SU-DHL-6 (cell line): Measurements from ENCODE around the gene BPIFB3.
"Not testable (repeated sequence)": the region's sequence is repeated elsewhere in the genome, so short reads cannot be mapped to it uniquely, and the experiment has no call there.

Source experiments
- H2AFZ ChIP-seq: fragments of 200-600 bp; sonication (generic); 2 replicates; pipeline ENCODE4 v1.6.1; 2014; ENCODE audit warnings: low read depth, mild to moderate bottlenecking, moderate library complexity, mixed read lengths, antibody characterized with exemption, low read length; ENCODE audit not compliant: severe bottlenecking
- H3F3A ChIP-seq: fragments of 200-600 bp; shearing (Covaris generic); 2 replicates; pipeline ENCODE4 v1.6.0; 2016; ENCODE audit warnings: antibody characterized with exemption, mild to moderate bottlenecking; ENCODE audit not compliant: insufficient read depth
- H3K27ac ChIP-seq: fragments of 200-600 bp; sonication (generic); 2 replicates; pipeline ENCODE4 v1.5.1; 2016; ENCODE audit warnings: low read depth, mild to moderate bottlenecking, low read length, moderate library complexity, mixed read lengths
- H3K27me3 ChIP-seq: fragments of 200-600 bp; sonication (generic), shearing (Covaris generic); 2 replicates; pipeline ENCODE4 v1.6.0; 2014; ENCODE audit warnings: mild to moderate bottlenecking, low read length
- H3K36me3 ChIP-seq: fragments of 200-600 bp; sonication (generic); 2 replicates; pipeline ENCODE4 v1.6.1; 2014; ENCODE audit warnings: mild to moderate bottlenecking, low read length, mixed read lengths
- H3K4me2 ChIP-seq: fragments of 300-600, 200-600 bp; shearing (Covaris generic), sonication (generic); 2 replicates; pipeline ENCODE4 v1.6.0; 2014; ENCODE audit warnings: low read length, low read depth, mild to moderate bottlenecking; ENCODE audit not compliant: poor library complexity, severe bottlenecking
- H3K4me3 ChIP-seq: fragments of 200-600 bp; sonication (generic); 2 replicates; pipeline ENCODE4 v1.5.1; 2014; ENCODE audit warnings: antibody characterized with exemption, low read length, mild to moderate bottlenecking, mixed read lengths; ENCODE audit not compliant: insufficient read depth, poor library complexity, severe bottlenecking
- H3K79me2 ChIP-seq: fragments of 200-600 bp; sonication (generic); 2 replicates; pipeline ENCODE4 v1.6.1; 2014; ENCODE audit warnings: mild to moderate bottlenecking, low read length, moderate library complexity; ENCODE audit not compliant: insufficient read depth
- H3K9ac ChIP-seq: fragments of 200-600 bp; sonication (generic); 2 replicates; pipeline ENCODE4 v1.7.0; 2014; ENCODE audit warnings: mild to moderate bottlenecking, low read length
- H3K9me2 ChIP-seq: fragments of 200-600 bp; sonication (generic); replicated peaks from 2 replicates; pipeline ENCODE4 v1.6.1; 2014; ENCODE audit warnings: low read length; ENCODE audit not compliant: insufficient read depth
- H3K9me3 ChIP-seq: fragments of 200-600 bp; sonication (generic); 2 replicates; pipeline ENCODE4 v1.6.1; 2014; ENCODE audit warnings: low read length, mixed read lengths; ENCODE audit not compliant: insufficient read depth
- H4K20me1 ChIP-seq: fragments of 200-600 bp; sonication (generic); 2 replicates; pipeline ENCODE4 v1.6.1; 2014; ENCODE audit warnings: low read depth, mild to moderate bottlenecking, antibody characterized with exemption, low read length, moderate library complexity, mixed read lengths
- EZH2phosphoT487 ChIP-seq: fragments of 200-600 bp; sonication (generic), shearing (Covaris generic); conservative IDR thresholded peaks from 2 replicates; pipeline ENCODE4 v1.6.1; 2018; ENCODE audit warnings: mild to moderate bottlenecking, antibody characterized with exemption, low read length, moderate library complexity, mixed read lengths
- TF ChIP-seq, protein P1 (sequence below): fragments of 200-600 bp; sonication (generic); IDR thresholded peaks from one replicate; pipeline ENCODE4 v1.5.1; 2017; ENCODE audit warnings: antibody characterized with exemption, mild to moderate bottlenecking, low read length, moderate library complexity; ENCODE audit not compliant: insufficient read depth, poor library complexity, severe bottlenecking

Gene BPIFB3

DNA sequence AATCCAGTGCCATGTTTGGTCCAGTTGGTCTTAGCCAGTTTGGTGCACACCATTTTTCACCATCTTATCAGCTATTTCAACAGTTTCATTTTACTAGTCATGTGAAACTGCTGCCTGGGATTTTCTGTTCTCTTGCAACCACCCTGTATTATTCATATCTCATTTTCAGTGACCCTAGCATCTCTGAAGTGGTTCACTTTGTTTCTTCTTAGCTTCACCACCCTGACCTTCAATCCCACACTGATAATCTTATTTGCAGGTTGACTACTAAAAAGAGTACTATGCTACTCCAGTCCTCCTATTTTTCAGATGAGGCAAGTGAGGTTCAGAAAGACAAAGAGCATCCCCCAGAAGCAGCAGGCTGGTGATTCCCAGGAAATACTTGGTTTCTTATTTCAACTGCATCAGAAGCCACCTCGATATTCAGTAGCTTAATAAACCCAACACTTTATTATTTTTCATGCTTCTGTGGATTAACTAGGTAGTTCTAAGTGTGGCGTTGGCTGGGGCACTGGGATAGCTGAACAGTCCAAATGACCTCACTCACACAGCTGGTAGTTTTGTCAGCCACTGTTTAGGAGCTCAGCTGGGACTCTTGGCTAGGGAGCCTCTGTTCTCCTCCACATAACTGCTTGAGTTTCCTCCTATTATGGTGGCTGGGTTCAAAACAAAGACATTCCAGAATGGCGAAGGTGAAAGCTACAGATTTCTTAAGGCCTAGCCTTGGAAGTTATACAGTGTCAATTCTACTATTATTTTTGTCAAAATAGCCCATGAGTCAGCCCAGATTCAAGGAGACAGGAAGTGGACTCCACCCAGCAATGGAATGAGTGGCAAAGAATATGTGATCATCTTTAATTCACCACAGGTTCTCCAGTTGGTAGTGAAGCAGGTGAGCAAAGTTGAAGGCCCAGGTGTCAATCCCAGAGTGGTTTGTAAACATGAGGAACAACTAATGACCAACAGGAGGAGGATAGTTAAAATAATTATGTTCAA lies 66.3 kb downstream of the BPIFB3 start:
- Histone ChIP-seq H2AFZ (no peak overlapping the region), H4K20me1 (no peaks in the 10 kb centered on the region), H3F3A (no peaks in the 10 kb centered on the region), H3K9me2 (no peaks in the 10 kb centered on the region), H3K79me2 (no peaks in the 10 kb centered on the region), H3K36me3 (no peaks in the 10 kb centered on the region), H3K4me3 (no peak overlapping the region), H3K9ac (no peak overlapping the region), H3K27me3 (no peaks in the 10 kb centered on the region), H3K27ac (no peak overlapping the region), H3K4me2 (no peak overlapping the region), H3K9me3 (no peaks in the 10 kb centered on the region)
- TF ChIP-seq, protein P1, sequence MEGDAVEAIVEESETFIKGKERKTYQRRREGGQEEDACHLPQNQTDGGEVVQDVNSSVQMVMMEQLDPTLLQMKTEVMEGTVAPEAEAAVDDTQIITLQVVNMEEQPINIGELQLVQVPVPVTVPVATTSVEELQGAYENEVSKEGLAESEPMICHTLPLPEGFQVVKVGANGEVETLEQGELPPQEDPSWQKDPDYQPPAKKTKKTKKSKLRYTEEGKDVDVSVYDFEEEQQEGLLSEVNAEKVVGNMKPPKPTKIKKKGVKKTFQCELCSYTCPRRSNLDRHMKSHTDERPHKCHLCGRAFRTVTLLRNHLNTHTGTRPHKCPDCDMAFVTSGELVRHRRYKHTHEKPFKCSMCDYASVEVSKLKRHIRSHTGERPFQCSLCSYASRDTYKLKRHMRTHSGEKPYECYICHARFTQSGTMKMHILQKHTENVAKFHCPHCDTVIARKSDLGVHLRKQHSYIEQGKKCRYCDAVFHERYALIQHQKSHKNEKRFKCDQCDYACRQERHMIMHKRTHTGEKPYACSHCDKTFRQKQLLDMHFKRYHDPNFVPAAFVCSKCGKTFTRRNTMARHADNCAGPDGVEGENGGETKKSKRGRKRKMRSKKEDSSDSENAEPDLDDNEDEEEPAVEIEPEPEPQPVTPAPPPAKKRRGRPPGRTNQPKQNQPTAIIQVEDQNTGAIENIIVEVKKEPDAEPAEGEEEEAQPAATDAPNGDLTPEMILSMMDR: no peak
- TF ChIP-seq EZH2phosphoT487: no peak

DNA sequence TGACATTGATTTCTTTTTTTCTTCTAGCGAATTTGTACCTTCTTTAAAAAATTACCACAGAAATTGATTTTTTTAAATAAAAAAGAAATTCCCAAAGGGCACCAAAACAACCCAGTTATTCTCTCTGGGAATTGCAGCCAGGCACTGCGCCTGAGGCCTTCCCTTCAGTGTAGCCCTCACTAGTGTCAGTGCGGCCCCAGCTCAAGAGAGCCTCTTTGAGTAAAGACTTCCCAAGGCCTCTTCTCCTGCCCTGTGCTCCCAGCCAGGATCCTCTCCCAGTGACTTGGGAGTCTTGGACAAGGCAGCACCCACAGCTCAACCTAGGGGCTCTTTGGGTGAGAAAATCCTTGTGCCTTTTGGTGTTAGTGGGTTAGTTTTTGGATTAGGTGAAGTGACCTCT lies 67.2 kb downstream of the BPIFB3 start:
- TF ChIP-seq, protein P1: no peak
- no peak for TF ChIP-seq EZH2phosphoT487

GRCh38 chr20:33122297-33122696 lies 68.6 kb downstream of the BPIFB3 start:
- not testable (repeated sequence) for H3K36me3 ChIP-seq, H3F3A ChIP-seq, H2AFZ ChIP-seq, H3K9me2 ChIP-seq, H3K4me2 ChIP-seq, H3K27ac ChIP-seq, H3K9me3 ChIP-seq, H3K79me2 ChIP-seq, H3K27me3 ChIP-seq, H3K4me3 ChIP-seq, H4K20me1 ChIP-seq, H3K9ac ChIP-seq

More for the DNA sequence above, 67.2 kb downstream of the BPIFB3 start:
- Histone ChIP-seq H3K9ac (no peak overlapping the region), H3K27ac (no peak overlapping the region), H4K20me1 (no peaks in the 10 kb centered on the region), H3K9me2 (no peaks in the 10 kb centered on the region), H2AFZ (no peak overlapping the region), H3K79me2 (no peaks in the 10 kb centered on the region), H3K4me2 (no peak overlapping the region), H3K36me3 (no peaks in the 10 kb centered on the region), H3K27me3 (no peaks in the 10 kb centered on the region), H3K9me3 (no peaks in the 10 kb centered on the region), H3F3A (no peaks in the 10 kb centered on the region), H3K4me3 (no peak overlapping the region)
